CD14-positive monocyte (primary cell): Measurements from ENCODE around the gene TMEM191C. TPM values are rescaled to one million over a fixed set of nuclear protein-coding genes. Genes with fewer than 3 reads are reported as not detected.

Experiments
- DNase-seq, 3 donors: peaks; one replicate each; pipeline ENCODE4 v3.0.0-alpha.2; 2011 to 2022
- H2AFZ ChIP-seq: 2 replicates; pipeline ENCODE4 v1.6.0; 2012; ENCODE audit warnings: mild to moderate bottlenecking, low read depth, low read length, inconsistent platforms; ENCODE audit not compliant: insufficient read depth, poor library complexity, severe bottlenecking
- H3K27ac ChIP-seq, 2 donors: 1 replicate in 1 of 2; 2 replicates in 1 of 2; pipeline ENCODE4 v1.5.1; 2012 to 2013; ENCODE audit warnings: low read length in 2 of 2, control low read depth in 1 of 2, inconsistent platforms in 1 of 2, low read depth in 1 of 2, mild to moderate bottlenecking in 1 of 2
- H3K27me3 ChIP-seq, 2 donors: one replicate each; pipeline versions ENCODE4 v1.6.0 to v1.6.1; 2011 to 2013; ENCODE audit warnings: low read length in 2 of 2; ENCODE audit not compliant: control insufficient read depth in 2 of 2, insufficient read depth in 2 of 2
- H3K36me3 ChIP-seq, 2 donors: replicated peaks in 1 of 2; 1 replicate in 1 of 2; 2 replicates in 1 of 2; pipeline versions ENCODE4 v1.5.1 to v1.6.1; 2012 to 2013; ENCODE audit warnings: low read length in 2 of 2, control low read depth in 1 of 2, inconsistent platforms in 1 of 2, mild to moderate bottlenecking in 1 of 2; ENCODE audit not compliant: insufficient read depth in 2 of 2, control insufficient read depth in 1 of 2
- H3K4me1 ChIP-seq, 2 donors: 1 replicate in 1 of 2; 2 replicates in 1 of 2; pipeline versions ENCODE4 v1.5.1 to v1.6.1; 2012 to 2013; ENCODE audit warnings: low read length in 2 of 2, control low read depth in 1 of 2, inconsistent platforms in 1 of 2, mild to moderate bottlenecking in 1 of 2, moderate library complexity in 1 of 2; ENCODE audit not compliant: insufficient read depth in 2 of 2, control insufficient read depth in 1 of 2
- H3K4me2 ChIP-seq: replicated peaks from 2 replicates; pipeline ENCODE3; 2012; ENCODE audit warnings: low read length, moderate library complexity, mild to moderate bottlenecking; ENCODE audit not compliant: poor library complexity, severe bottlenecking; ENCODE audit errors: extremely low read depth
- H3K4me3 ChIP-seq, 3 experiments: fragments of 200-600 bp in 1 of 3; sonication (generic) in 1 of 3; replicated peaks in 1 of 3; 1 replicate in 2 of 3; 2 replicates in 1 of 3; pipeline ENCODE4 v1.5.1; 2011 to 2013; ENCODE audit warnings: low read length in 3 of 3, mild to moderate bottlenecking in 3 of 3, control low read depth in 2 of 3, low read depth in 2 of 3, inconsistent platforms in 1 of 3, moderate library complexity in 1 of 3
- H3K79me2 ChIP-seq: 2 replicates; pipeline ENCODE4 v1.6.0; 2012; ENCODE audit warnings: mild to moderate bottlenecking, control low read depth, inconsistent platforms, low read length, moderate library complexity; ENCODE audit not compliant: insufficient read depth
- H3K9ac ChIP-seq: 2 replicates; pipeline ENCODE4 v1.6.0; 2017; ENCODE audit warnings: low read length, mild to moderate bottlenecking; ENCODE audit not compliant: insufficient read depth, poor library complexity, severe bottlenecking
- H3K9me3 ChIP-seq, 2 donors: replicated peaks in 1 of 2; 1 replicate in 1 of 2; 2 replicates in 1 of 2; pipeline versions ENCODE4 v1.5.1 to v1.6.1; 2012 to 2013; ENCODE audit warnings: low read length in 2 of 2, control low read depth in 1 of 2; ENCODE audit not compliant: control insufficient read depth in 1 of 2, insufficient read depth in 1 of 2
- H4K20me1 ChIP-seq: 2 replicates; pipeline ENCODE4 v1.6.0; 2012; ENCODE audit warnings: mild to moderate bottlenecking, low read length, control low read depth, moderate library complexity; ENCODE audit not compliant: insufficient read depth
- H3K27ac Mint-ChIP-seq, 7 donors: one replicate each; pipeline ENCODE4 v1.8.0; 2020; ENCODE audit warnings: mild to moderate bottlenecking in 7 of 7, mixed read lengths in 7 of 7, moderate library complexity in 6 of 7, inconsistent platforms in 2 of 7
- H3K27me3 Mint-ChIP-seq, 3 donors: one replicate each; pipeline ENCODE4 v1.8.0; 2021 to 2022; ENCODE audit warnings: low read depth in 3 of 3, mild to moderate bottlenecking in 3 of 3, mixed read lengths in 3 of 3, moderate library complexity in 3 of 3, inconsistent platforms in 1 of 3
- H3K36me3 Mint-ChIP-seq, 2 donors: one replicate each; pipeline ENCODE4 v1.8.0; 2020; ENCODE audit warnings: mixed read lengths in 2 of 2, inconsistent platforms in 1 of 2, mild to moderate bottlenecking in 1 of 2
- H3K4me1 Mint-ChIP-seq: one replicate; pipeline ENCODE4 v1.8.0; 2020; ENCODE audit warnings: mild to moderate bottlenecking, mixed read lengths
- H3K4me3 Mint-ChIP-seq, 2 donors: one replicate each; pipeline ENCODE4 v1.8.0; 2020; ENCODE audit warnings: mild to moderate bottlenecking in 2 of 2, mixed read lengths in 2 of 2, moderate library complexity in 1 of 2
- H3K9me3 Mint-ChIP-seq, 7 donors: one replicate each; pipeline ENCODE4 v1.8.0; 2020 to 2022; ENCODE audit warnings: mixed read lengths in 7 of 7, mild to moderate bottlenecking in 6 of 7, moderate library complexity in 6 of 7, inconsistent platforms in 2 of 7
- CTCF ChIP-seq: fragments of 200-600 bp; IDR thresholded peaks from one replicate; pipeline ENCODE4 v1.8.0; 2022; ENCODE audit warnings: antibody characterized with exemption, mild to moderate bottlenecking
- WGBS: methylation state at CpG from one replicate; pipeline ENCODE4 v1.1.5; 2013; ENCODE audit warnings: missing lambda C conversion rate; ENCODE audit not compliant: insufficient coverage; 5-methylcytosine and 5-hydroxymethylcytosine counted together
- intact Hi-C, 2 donors: fragments of 100-400 bp; cut with micrococcal nuclease; formaldehyde crosslinking; loops; one replicate each; pipeline versions ENCODE4 v1.15.0 to v1.15.1; 2023
- polyA plus RNA-seq, 3 donors: library from polyadenylated mRNA; depleted of rRNA in 1 of 3; unstranded in 2 of 3; stranded (reverse) in 1 of 3; fragments of 300-500 nt in 2 of 3; fragments of >200 nt in 1 of 3; fragmentation: Illumina TruSeq in 2 of 3; gene quantifications; 1 replicate in 2 of 3; 2 replicates in 1 of 3; pipeline ENCODE4 v1.2.3, GENCODE V29; 2012 to 2021

TMEM191C gene
- polyA plus RNA-seq, 3 donors: 1.6 to 4.5 (median 4.0) TPM

- Histone ChIP-seq H3K36me3 (peaks cover 23 to 42% of the 10 kb centered on the region in 2 donors), H3K9ac (no peak overlapping the region), H3K4me1 (no peaks in the 10 kb centered on the region), H2AFZ (no peak overlapping the region), H3K4me2 (no peak overlapping the region), H3K4me3 (no peak overlapping the region), H3K27me3 (no peaks in the 10 kb centered on the region), H3K9me3 (no peaks in the 10 kb centered on the region), H4K20me1 (peaks cover 2% of the 10 kb centered on the region), H3K27ac (no peak overlapping the region), H3K79me2 (peaks cover 8% of the 10 kb centered on the region)
- Mint-ChIP-seq H3K27me3 (no peaks in the 10 kb centered on the region), H3K4me3 (no peak overlapping the region), H3K36me3 (peaks cover 23 to 49% of the 10 kb centered on the region in 2 donors), H3K4me1 (no peaks in the 10 kb centered on the region), H3K9me3 (no peaks in the 10 kb centered on the region), H3K27ac (no peak overlapping the region)
- DNase-seq: no peak
- WGBS: 91% methylated on average over 11 of the region's 23 CpGs
- TF ChIP-seq CTCF: no peak
- intact Hi-C loops: no loop called here
Measured at GRCh38 chr22:21448627-21449416, 18.4 kb upstream of the TMEM191C start.

- H4K20me1 ChIP-seq: no peaks in the 10 kb centered on the region
- no peak overlapping the region for H3K9ac ChIP-seq
- H3K9me3 Mint-ChIP-seq: no peaks in the 10 kb centered on the region
- H3K36me3 Mint-ChIP-seq: peaks cover 20 to 45% of the 10 kb centered on the region in 2 donors
- peaks cover 21 to 33% of the 10 kb centered on the region in 2 donors for H3K36me3 ChIP-seq
- no peaks in the 10 kb centered on the region for H3K4me1 ChIP-seq
- peaks cover 0 to 1% (median 0%) of the 10 kb centered on the region in 3 donors for H3K27me3 Mint-ChIP-seq
- TF ChIP-seq CTCF: no peak
- no peaks in the 10 kb centered on the region for H3K27me3 ChIP-seq
- intact Hi-C loops: no loop called here
- H3K27ac Mint-ChIP-seq: peak overlapping the region in 1 of 7 donors; percentile 41
- DNase-seq: no peak
- H3K4me2 ChIP-seq: no peak overlapping the region
- H3K79me2 ChIP-seq: peaks cover under 1% of the 10 kb centered on the region
- H3K9me3 ChIP-seq: no peaks in the 10 kb centered on the region
- no peak overlapping the region for H2AFZ ChIP-seq
- H3K4me3 ChIP-seq: no peak overlapping the region
- WGBS: 98% methylated on average over 17 of the region's 23 CpGs
- no peak overlapping the region for H3K4me3 Mint-ChIP-seq
- H3K27ac ChIP-seq: no peak overlapping the region
- no peaks in the 10 kb centered on the region for H3K4me1 Mint-ChIP-seq
Measured at GRCh38 chr22:21449531-21450319, 17.5 kb upstream of the TMEM191C start.
